GM23248 (cell line): ENCODE measurements around the gene DCAF4L1. TPM values are rescaled to one million over a fixed set of nuclear protein-coding genes. Genes with fewer than 3 reads are reported as not detected.

Experiments
- DNase-seq: peaks from one replicate; pipeline ENCODE4 v3.0.0-alpha.2; 2015
- H2AFZ ChIP-seq: fragments of 200-600 bp; sonication (generic); 2 replicates; pipeline ENCODE4 v1.6.1; 2016; ENCODE audit warnings: antibody characterized with exemption
- H3F3A ChIP-seq: fragments of 200-600 bp; sonication (generic); 2 replicates; pipeline ENCODE4 v1.6.1; 2016; ENCODE audit warnings: mild to moderate bottlenecking, antibody characterized with exemption, mixed run types; ENCODE audit not compliant: insufficient read depth
- H3K27ac ChIP-seq: fragments of 200-600 bp; sonication (generic); 2 replicates; pipeline ENCODE4 v1.5.1; 2016; ENCODE audit warnings: mild to moderate bottlenecking
- H3K27me3 ChIP-seq: fragments of 200-600 bp; sonication (generic); replicated peaks from 2 replicates; pipeline ENCODE4 v1.6.1; 2016; ENCODE audit warnings: mild to moderate bottlenecking; ENCODE audit not compliant: insufficient read depth
- H3K36me3 ChIP-seq: fragments of 200-600 bp; sonication (generic); 2 replicates; pipeline ENCODE4 v1.6.1; 2016; ENCODE audit warnings: low read depth, mild to moderate bottlenecking
- H3K4me1 ChIP-seq: fragments of 200-600 bp; sonication (generic); 2 replicates; pipeline ENCODE4 v1.6.1; 2016; ENCODE audit warnings: mild to moderate bottlenecking; ENCODE audit not compliant: insufficient read depth
- H3K4me2 ChIP-seq: fragments of 200-600 bp; sonication (generic); one replicate; pipeline ENCODE4 v1.6.1; 2016; ENCODE audit warnings: mild to moderate bottlenecking; ENCODE audit not compliant: unreplicated experiment
- H3K4me3 ChIP-seq: fragments of 200-600 bp; sonication (generic); 2 replicates; pipeline ENCODE4 v1.5.1; 2016; ENCODE audit warnings: mild to moderate bottlenecking
- H3K79me2 ChIP-seq: fragments of 200-600 bp; sonication (generic); 2 replicates; pipeline ENCODE4 v1.6.1; 2016; ENCODE audit warnings: mild to moderate bottlenecking; ENCODE audit not compliant: insufficient read depth
- H3K9ac ChIP-seq: fragments of 200-600 bp; sonication (generic); 2 replicates; pipeline ENCODE4 v1.6.1; 2016; ENCODE audit warnings: mild to moderate bottlenecking
- H3K9me2 ChIP-seq: fragments of 200-600 bp; sonication (generic); 2 replicates; pipeline ENCODE4 v1.6.1; 2016; ENCODE audit warnings: mixed run types, mild to moderate bottlenecking, moderate library complexity; ENCODE audit not compliant: insufficient read depth
- H3K9me3 ChIP-seq: fragments of 200-600 bp; sonication (generic); one replicate; pipeline ENCODE4 v1.6.1; 2017; ENCODE audit warnings: low read depth
- H4K20me1 ChIP-seq: fragments of 200-600 bp; sonication (generic); 2 replicates; pipeline ENCODE4 v1.6.0; 2016; ENCODE audit not compliant: insufficient read depth
- EZH2 ChIP-seq: fragments of 200-600 bp; sonication (generic); IDR thresholded peaks from 2 replicates; pipeline ENCODE4 v1.6.1; 2018; ENCODE audit warnings: antibody characterized with exemption, mild to moderate bottlenecking; ENCODE audit not compliant: insufficient read depth, poor library complexity, severe bottlenecking
- EZH2phosphoT487 ChIP-seq: fragments of 200-600 bp; sonication (generic); IDR thresholded peaks from 2 replicates; pipeline ENCODE4 v1.6.1; 2018; ENCODE audit warnings: antibody characterized with exemption, moderate library complexity, mild to moderate bottlenecking, low read depth; ENCODE audit not compliant: insufficient read depth
- WGBS, 2 experiments: methylation state at CpG; one replicate each; pipeline ENCODE4 v1.1.6; 2015 to 2017; ENCODE audit warnings: low lambda C conversion rate in 2 of 2, low coverage in 1 of 2; ENCODE audit errors: missing lambda C conversion rate in 2 of 2; 5-methylcytosine and 5-hydroxymethylcytosine counted together
- in situ Hi-C: fragments of 300-500 bp; cut with MboI; formaldehyde crosslinking; loops from 2 replicates; pipeline ENCODE4 v1.15.0; 2020
- polyA plus RNA-seq: library from polyadenylated mRNA; unstranded; fragments of >200 nt; fragmentation: Nextera tagmentation; extraction: Ambion mirVana; gene quantifications from 2 replicates; pipeline ENCODE4 v1.2.1, GENCODE V29; 2016
- total RNA-seq: library from RNA; depleted of rRNA; stranded (reverse); fragments of >200 nt; shearing (Covaris generic); gene quantifications from 2 replicates; pipeline ENCODE4 v1.2.3, GENCODE V29; 2014

DCAF4L1 gene
- total and polyA plus RNA-seq, 2 experiments from 2014 or later: 0.06 TPM; not detected in 1

- Histone ChIP-seq H3K4me1 (peaks cover 15% of the 10 kb centered on the region; the same call in 1 of the 2 replicates), H3K9me2 (no peaks in the 10 kb centered on the region), H3K9ac (peak within 1 kb of the TSS; percentile 92), H3K36me3 (peaks cover 9% of the 10 kb centered on the region; the same call in 1 of the 2 replicates), H4K20me1 (no peaks in the 10 kb centered on the region), H3K27me3 (no peaks in the 10 kb centered on the region), H3F3A (no peaks in the 10 kb centered on the region), H3K4me3 (peak within 1 kb of the TSS; percentile 100), H3K9me3 (no peaks in the 10 kb centered on the region), H3K27ac (peak within 1 kb of the TSS; percentile 80), H3K4me2 (peak within 1 kb of the TSS; percentile 99), H3K79me2 (peaks cover 51% of the 10 kb centered on the region), H2AFZ (peak within 1 kb of the TSS; percentile 96)
- 3% methylated on average over 48 to 49 of the region's 49 CpGs for WGBS, 2 experiments
- in situ Hi-C loops: no loop called here
- peak; percentile 93 for DNase-seq
- TF ChIP-seq EZH2 (no peak), EZH2phosphoT487 (no peak)
Measured at GRCh38 chr4:41934901-41935651, 46.5 kb upstream of the DCAF4L1 start, which contains the start of gene TMEM33. TMEM33 (plus strand) TSS chr4:41935429; CDS start chr4:41935485, 56 bp downstream.

- no peaks in the 10 kb centered on the region for H3K9me2 ChIP-seq
- peak; percentile 70 for DNase-seq
- H3K4me1 ChIP-seq: peaks cover 15% of the 10 kb centered on the region; the same call in 1 of the 2 replicates
- no peaks in the 10 kb centered on the region for H3F3A ChIP-seq
- peak overlapping the region; percentile 99 for H3K4me2 ChIP-seq
- no peaks in the 10 kb centered on the region for H3K9me3 ChIP-seq
- peaks cover 9% of the 10 kb centered on the region; the same call in 1 of the 2 replicates for H3K36me3 ChIP-seq
- TF ChIP-seq EZH2phosphoT487: no peak
- TF ChIP-seq EZH2: no peak
- WGBS, 2 experiments: 2 to 4% methylated on average over 12 of the region's 12 CpGs
- in situ Hi-C loops: no loop called here
- peak overlapping the region; percentile 80 for H3K27ac ChIP-seq
- no peaks in the 10 kb centered on the region for H3K27me3 ChIP-seq
- no peaks in the 10 kb centered on the region for H4K20me1 ChIP-seq
- peak overlapping the region; percentile 92 for H3K9ac ChIP-seq
- peaks cover 57% of the 10 kb centered on the region for H3K79me2 ChIP-seq
- peak overlapping the region; percentile 100 for H3K4me3 ChIP-seq
- peak overlapping the region; percentile 96 for H2AFZ ChIP-seq
Measured at GRCh38 chr4:41935652-41936021, 45.9 kb upstream of the DCAF4L1 start.

GRCh38 chr4:41939016-41939626 lies 42.4 kb upstream of the DCAF4L1 start:
- 77 to 79% methylated on average over 3 of the region's 3 CpGs for WGBS, 2 experiments
- Histone ChIP-seq H3K4me3 (no peak overlapping the region), H3K27me3 (no peaks in the 10 kb centered on the region), H3K4me1 (peaks cover 15% of the 10 kb centered on the region; the same call in 1 of the 2 replicates), H3K9me2 (no peaks in the 10 kb centered on the region), H3F3A (no peaks in the 10 kb centered on the region), H3K9me3 (no peaks in the 10 kb centered on the region), H3K4me2 (no peak overlapping the region), H3K9ac (no peak overlapping the region), H3K36me3 (peaks cover 9% of the 10 kb centered on the region), H4K20me1 (no peaks in the 10 kb centered on the region), H3K79me2 (peaks cover 90% of the 10 kb centered on the region), H2AFZ (no peak overlapping the region), H3K27ac (no peak overlapping the region)
- DNase-seq: peak; percentile 14
- in situ Hi-C loops: no loop called here
- no peak for TF ChIP-seq EZH2
- TF ChIP-seq EZH2phosphoT487: no peak

- Histone ChIP-seq H4K20me1 (no peaks in the 10 kb centered on the region), H3F3A (no peaks in the 10 kb centered on the region), H3K79me2 (peaks cover 92% of the 10 kb centered on the region), H3K27ac (no peak overlapping the region), H3K9me2 (no peaks in the 10 kb centered on the region), H3K9me3 (no peaks in the 10 kb centered on the region), H3K4me1 (peaks cover 15% of the 10 kb centered on the region; the same call in 1 of the 2 replicates), H3K36me3 (peaks cover 23% of the 10 kb centered on the region), H2AFZ (no peak overlapping the region), H3K4me3 (no peak overlapping the region), H3K4me2 (no peak overlapping the region), H3K27me3 (no peaks in the 10 kb centered on the region), H3K9ac (no peak overlapping the region)
- TF ChIP-seq EZH2phosphoT487 (no peak), EZH2 (no peak)
- in situ Hi-C loops: no loop called here
- no peak for DNase-seq
Measured at GRCh38 chr4:41940834-41941233, 40.7 kb upstream of the DCAF4L1 start.
